GM12891 (cell line): ENCODE measurements around the gene RANBP17.

Experiments used
- PAX5 ChIP-seq: IDR thresholded peaks from 2 replicates; pipeline ENCODE4 v1.6.1; 2011; ENCODE audit warnings: low read length, moderate library complexity, mild to moderate bottlenecking; ENCODE audit not compliant: insufficient read depth, severe bottlenecking
- POLR2A ChIP-seq: IDR thresholded peaks from 2 replicates; pipeline ENCODE4 v1.6.1; 2011; ENCODE audit warnings: low read depth, low read length, control low read depth
- POLR2AphosphoS5 ChIP-seq: IDR thresholded peaks from 2 replicates; pipeline ENCODE4 v1.6.1; 2011; ENCODE audit warnings: low read depth, low read length, control low read depth
- POU2F2 ChIP-seq: IDR thresholded peaks from 2 replicates; pipeline ENCODE4 v1.6.1; 2011; ENCODE audit warnings: low read depth, mild to moderate bottlenecking, control low read depth, low read length, moderate library complexity
- SPI1 ChIP-seq: IDR thresholded peaks from 2 replicates; pipeline ENCODE4 v1.6.1; 2011; ENCODE audit warnings: low read depth, low read length, control low read depth
- TAF1 ChIP-seq: IDR thresholded peaks from 2 replicates; pipeline ENCODE4 v1.6.1; 2011; ENCODE audit warnings: low read depth, low read length, control low read depth

- no peak for TF ChIP-seq POLR2A
- TF ChIP-seq TAF1 = no peak
- TF ChIP-seq POLR2AphosphoS5 = no peak
- TF ChIP-seq SPI1 = no peak
- no peak for TF ChIP-seq PAX5
- no peak for TF ChIP-seq POU2F2
Observed at GRCh38 chr5:170818232-170818631, 43.6 kb upstream of the RANBP17 start.
